K562 (cell line): Measurements from ENCODE around the gene EME2. TPM values are rescaled to one million over a fixed set of nuclear protein-coding genes. Genes with fewer than 3 reads are reported as not detected.

ENCODE experiments used
- CREM ChIP-seq: IDR thresholded peaks from 2 replicates; pipeline ENCODE4 v1.6.1; 2014; ENCODE audit warnings: antibody characterized with exemption, low read depth
- OTX1 ChIP-seq: fragments of 450-650 bp; formaldehyde crosslinking; IDR thresholded peaks from 2 replicates; pipeline ENCODE4 v1.4.0; 2022; ENCODE audit warnings: mild to moderate bottlenecking
- ZNF583 ChIP-seq: fragments of 250-450 bp; sonication (Bioruptor Pico); IDR thresholded peaks from 2 replicates; pipeline ENCODE4 v1.4.0; 2020
- polyA plus RNA-seq, 8 experiments: library from polyadenylated mRNA; depleted of rRNA in 4 of 8; stranded (reverse) in 5 of 8; unstranded in 3 of 8; fragments of >200 nt; fragmentation: Nextera tagmentation in 2 of 8; fragmentation: Illumina TruSeq in 1 of 8; extraction: Ambion mirVana in 2 of 8; extraction: Trizol in 1 of 8; gene quantifications; 2 replicates each; pipeline versions ENCODE4 v1.2.1 to v1.2.3, GENCODE V29; 2011 to 2014; ENCODE audit warnings: inconsistent platforms in 1 of 8, missing spikeins in 1 of 8
- total RNA-seq, 7 experiments: library from RNA; depleted of rRNA in 6 of 7; stranded (reverse); fragments of >200 nt in 6 of 7; fragmentation: Illumina TruSeq in 2 of 7; extraction: Trizol in 2 of 7; gene quantifications; 2 replicates each; pipeline versions ENCODE4 v1.2.1 to v1.2.3, GENCODE V29; 2011 to 2021; ENCODE audit warnings: low replicate concordance in 1 of 7
- TF ChIP-seq, protein P1 (sequence below): sonication (generic); formaldehyde crosslinking; IDR thresholded peaks from 2 replicates; pipeline ENCODE4 v1.8.0; 2022; ENCODE audit warnings: mild to moderate bottlenecking, missing genetic modification reagents, borderline replicate concordance
- TF ChIP-seq, protein P2 (sequence below), 2 experiments: fragments of 450-650 bp; IDR thresholded peaks; 2 replicates each; pipeline ENCODE4 v1.6.1; 2016; ENCODE audit warnings: mild to moderate bottlenecking in 2 of 2, borderline replicate concordance in 1 of 2, low read depth in 1 of 2, moderate library complexity in 1 of 2
- TF ChIP-seq, protein P3 (sequence below): fragments of 200-800 bp; sonication (Bioruptor generic); IDR thresholded peaks from 2 replicates; pipeline ENCODE4 v1.6.1; 2017; ENCODE audit warnings: missing genetic modification characterization, missing compliant biosample characterization

The EME2 gene
- total and polyA plus RNA-seq, 9 of the 15 experiments (the other 6 are each of a cell fraction or from before 2014, with no cell fraction given) = 0.35 to 19.9 (median 3.5) TPM

- TF ChIP-seq OTX1 (CRISPR knock-in tag) (no peak), CREM (no peak), ZNF583 (CRISPR knock-in tag) (no peak)
- TF ChIP-seq, protein P1, sequence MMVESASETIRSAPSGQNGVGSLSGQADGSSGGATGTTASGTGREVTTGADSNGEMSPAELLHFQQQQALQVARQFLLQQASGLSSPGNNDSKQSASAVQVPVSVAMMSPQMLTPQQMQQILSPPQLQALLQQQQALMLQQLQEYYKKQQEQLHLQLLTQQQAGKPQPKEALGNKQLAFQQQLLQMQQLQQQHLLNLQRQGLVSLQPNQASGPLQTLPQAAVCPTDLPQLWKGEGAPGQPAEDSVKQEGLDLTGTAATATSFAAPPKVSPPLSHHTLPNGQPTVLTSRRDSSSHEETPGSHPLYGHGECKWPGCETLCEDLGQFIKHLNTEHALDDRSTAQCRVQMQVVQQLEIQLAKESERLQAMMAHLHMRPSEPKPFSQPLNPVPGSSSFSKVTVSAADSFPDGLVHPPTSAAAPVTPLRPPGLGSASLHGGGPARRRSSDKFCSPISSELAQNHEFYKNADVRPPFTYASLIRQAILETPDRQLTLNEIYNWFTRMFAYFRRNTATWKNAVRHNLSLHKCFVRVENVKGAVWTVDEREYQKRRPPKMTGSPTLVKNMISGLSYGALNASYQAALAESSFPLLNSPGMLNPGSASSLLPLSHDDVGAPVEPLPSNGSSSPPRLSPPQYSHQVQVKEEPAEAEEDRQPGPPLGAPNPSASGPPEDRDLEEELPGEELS (CRISPR knock-in tag) = no peak
- TF ChIP-seq, protein P2, sequence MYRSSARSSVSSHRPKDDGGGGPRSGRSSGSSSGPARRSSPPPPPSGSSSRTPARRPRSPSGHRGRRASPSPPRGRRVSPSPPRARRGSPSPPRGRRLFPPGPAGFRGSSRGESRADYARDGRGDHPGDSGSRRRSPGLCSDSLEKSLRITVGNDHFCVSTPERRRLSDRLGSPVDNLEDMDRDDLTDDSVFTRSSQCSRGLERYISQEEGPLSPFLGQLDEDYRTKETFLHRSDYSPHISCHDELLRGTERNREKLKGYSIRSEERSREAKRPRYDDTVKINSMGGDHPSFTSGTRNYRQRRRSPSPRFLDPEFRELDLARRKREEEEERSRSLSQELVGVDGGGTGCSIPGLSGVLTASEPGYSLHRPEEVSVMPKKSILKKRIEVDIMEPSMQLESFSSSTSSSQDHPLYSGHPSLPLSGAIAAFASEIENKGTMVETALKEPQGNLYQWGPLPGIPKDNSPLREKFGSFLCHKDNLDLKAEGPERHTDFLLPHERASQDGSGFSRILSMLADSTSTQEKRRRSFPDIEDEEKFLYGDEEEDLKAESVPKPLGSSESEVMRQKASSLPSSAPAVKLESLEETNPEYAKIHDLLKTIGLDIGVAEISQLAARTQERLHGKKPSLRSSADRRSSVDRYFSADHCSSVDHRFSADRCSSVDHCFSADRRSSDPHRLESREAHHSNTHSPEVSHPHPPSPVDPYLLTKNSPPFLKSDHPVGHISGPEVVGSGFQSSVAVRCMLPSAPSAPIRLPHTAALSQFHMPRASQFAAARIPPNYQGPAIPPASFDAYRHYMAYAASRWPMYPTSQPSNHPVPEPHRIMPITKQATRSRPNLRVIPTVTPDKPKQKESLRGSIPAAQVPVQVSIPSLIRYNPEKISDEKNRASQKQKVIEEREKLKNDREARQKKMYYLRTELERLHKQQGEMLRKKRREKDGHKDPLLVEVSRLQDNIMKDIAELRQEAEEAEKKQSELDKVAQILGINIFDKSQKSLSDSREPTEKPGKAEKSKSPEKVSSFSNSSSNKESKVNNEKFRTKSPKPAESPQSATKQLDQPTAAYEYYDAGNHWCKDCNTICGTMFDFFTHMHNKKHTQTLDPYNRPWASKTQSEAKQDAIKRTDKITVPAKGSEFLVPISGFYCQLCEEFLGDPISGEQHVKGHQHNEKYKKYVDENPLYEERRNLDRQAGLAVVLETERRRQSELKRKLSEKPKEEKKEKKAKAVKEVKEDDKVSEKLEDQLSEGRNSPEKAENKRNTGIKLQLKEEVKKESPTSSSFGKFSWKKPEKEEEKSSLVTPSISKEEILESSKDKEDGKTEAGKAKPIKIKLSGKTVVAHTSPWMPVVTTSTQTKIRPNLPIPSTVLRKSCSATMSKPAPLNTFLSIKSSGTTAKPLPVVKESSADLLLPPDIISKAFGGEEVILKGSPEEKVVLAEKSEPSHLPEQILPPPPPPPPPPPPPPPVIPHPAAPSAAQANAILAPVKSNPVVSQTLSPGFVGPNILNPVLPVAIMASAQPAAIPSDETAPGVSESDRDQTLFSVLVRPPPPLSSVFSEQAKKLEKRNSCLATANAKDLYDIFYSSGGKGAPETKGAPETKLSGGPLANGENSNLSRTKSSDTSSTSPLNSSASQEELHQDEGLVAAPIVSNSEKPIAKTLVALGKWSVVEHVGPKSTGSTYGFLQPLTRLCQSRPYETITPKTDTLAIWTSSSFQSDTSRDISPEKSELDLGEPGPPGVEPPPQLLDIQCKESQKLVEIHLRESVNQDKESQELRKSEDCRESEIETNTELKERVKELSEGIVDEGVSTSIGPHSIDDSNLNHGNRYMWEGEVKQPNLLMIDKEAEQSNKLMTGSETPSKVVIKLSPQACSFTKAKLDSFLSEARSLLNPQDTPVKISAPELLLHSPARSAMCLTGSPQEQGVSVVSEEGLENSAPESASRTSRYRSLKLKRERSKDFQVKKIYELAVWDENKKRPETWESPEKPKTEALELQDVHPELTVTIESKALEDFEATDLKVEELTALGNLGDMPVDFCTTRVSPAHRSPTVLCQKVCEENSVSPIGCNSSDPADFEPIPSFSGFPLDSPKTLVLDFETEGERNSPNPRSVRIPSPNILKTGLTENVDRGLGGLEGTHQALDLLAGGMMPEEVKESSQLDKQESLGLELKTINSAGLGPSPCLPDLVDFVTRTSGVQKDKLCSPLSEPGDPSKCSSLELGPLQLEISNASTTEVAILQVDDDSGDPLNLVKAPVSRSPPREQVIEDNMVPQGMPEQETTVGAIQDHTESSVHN (IDR thresholded peaks at IDR 0.05; ENCODE audit: borderline replicate concordance in 1 of 2, low read depth in 1 of 2) = no peak
- TF ChIP-seq, protein P3, sequence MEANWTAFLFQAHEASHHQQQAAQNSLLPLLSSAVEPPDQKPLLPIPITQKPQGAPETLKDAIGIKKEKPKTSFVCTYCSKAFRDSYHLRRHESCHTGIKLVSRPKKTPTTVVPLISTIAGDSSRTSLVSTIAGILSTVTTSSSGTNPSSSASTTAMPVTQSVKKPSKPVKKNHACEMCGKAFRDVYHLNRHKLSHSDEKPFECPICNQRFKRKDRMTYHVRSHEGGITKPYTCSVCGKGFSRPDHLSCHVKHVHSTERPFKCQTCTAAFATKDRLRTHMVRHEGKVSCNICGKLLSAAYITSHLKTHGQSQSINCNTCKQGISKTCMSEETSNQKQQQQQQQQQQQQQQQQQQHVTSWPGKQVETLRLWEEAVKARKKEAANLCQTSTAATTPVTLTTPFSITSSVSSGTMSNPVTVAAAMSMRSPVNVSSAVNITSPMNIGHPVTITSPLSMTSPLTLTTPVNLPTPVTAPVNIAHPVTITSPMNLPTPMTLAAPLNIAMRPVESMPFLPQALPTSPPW (CRISPR knock-in tag) = no peak
- TF ChIP-seq, all 486 proteins: peak for 0
Observed at GRCh38 chr16:1740781-1741490, 31.7 kb upstream of the EME2 start (continued).
